Lower leg skin (tissue), 4 donors: ENCODE data around the gene KCNC2. TPM values are rescaled to one million over a fixed set of nuclear protein-coding genes. Genes with fewer than 3 reads are reported as not detected.

Experiments
- DNase-seq, 2 donors: peaks; one replicate each; pipeline ENCODE4 v3.0.0-alpha.2; 2019; ENCODE audit warnings: low spot score in 2 of 2
- H3K4me3 ChIP-seq: fragments of 200-600 bp; sonication (generic); 2 replicates; pipeline ENCODE4 v1.5.1; 2017; ENCODE audit warnings: mild to moderate bottlenecking, low read depth; ENCODE audit not compliant: poor library complexity, severe bottlenecking
- POLR2A ChIP-seq, 2 donors: fragments of 450-650 bp; IDR thresholded peaks; one replicate each; pipeline ENCODE4 v1.6.1; 2016 to 2017; ENCODE audit warnings: antibody characterized with exemption in 2 of 2, mild to moderate bottlenecking in 1 of 2, moderate library complexity in 1 of 2
- WGBS, 2 donors: methylation state at CpG; one replicate each; pipeline ENCODE4 v1.1.5; 2018; 5-methylcytosine and 5-hydroxymethylcytosine counted together
- intact Hi-C: fragments of 100-400 bp; cut with DNase I; formaldehyde crosslinking; loops from one replicate; pipeline ENCODE4 v1.15.0; 2023; ENCODE audit warnings: low total_unique reads
- total RNA-seq, 4 donors: library from RNA; depleted of rRNA; stranded (reverse); fragments of >200 nt; gene quantifications; one replicate each; pipeline ENCODE4 v1.1.0, GENCODE V29; 2016
- TF ChIP-seq, protein P1 (sequence below), 3 donors: fragments of 450-650 bp; IDR thresholded peaks; one replicate each; pipeline ENCODE4 v1.5.1; 2016; ENCODE audit warnings: antibody characterized with exemption in 3 of 3, mild to moderate bottlenecking in 3 of 3, moderate library complexity in 2 of 3

The KCNC2 gene
- total RNA-seq, 4 donors from 2014 or later, result 0.10 TPM; not detected in 3

DNA sequence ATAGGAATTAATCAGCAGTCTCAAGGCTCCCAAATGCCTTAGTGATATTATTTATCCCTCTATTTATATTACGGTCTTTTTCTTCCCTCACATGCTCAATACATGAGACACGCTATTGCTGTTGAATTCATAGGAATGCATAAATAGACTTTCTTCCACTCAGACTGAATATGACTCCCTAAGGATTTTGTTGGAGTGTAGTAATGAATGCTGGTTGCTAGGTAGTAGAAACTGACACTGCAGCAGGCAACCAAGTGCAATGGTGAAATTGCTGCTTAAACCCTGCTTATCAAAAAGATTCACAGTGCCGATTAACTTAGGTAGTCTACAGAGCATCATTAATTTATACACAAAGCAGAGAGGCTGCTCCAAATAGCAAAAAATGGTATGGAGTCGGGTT is 168.2 kb downstream of the KCNC2 start:
- no peak overlapping the region for H3K4me3 ChIP-seq
- 76 to 89% methylated on average over 4 of the region's 4 CpGs for WGBS, 2 donors

DNA sequence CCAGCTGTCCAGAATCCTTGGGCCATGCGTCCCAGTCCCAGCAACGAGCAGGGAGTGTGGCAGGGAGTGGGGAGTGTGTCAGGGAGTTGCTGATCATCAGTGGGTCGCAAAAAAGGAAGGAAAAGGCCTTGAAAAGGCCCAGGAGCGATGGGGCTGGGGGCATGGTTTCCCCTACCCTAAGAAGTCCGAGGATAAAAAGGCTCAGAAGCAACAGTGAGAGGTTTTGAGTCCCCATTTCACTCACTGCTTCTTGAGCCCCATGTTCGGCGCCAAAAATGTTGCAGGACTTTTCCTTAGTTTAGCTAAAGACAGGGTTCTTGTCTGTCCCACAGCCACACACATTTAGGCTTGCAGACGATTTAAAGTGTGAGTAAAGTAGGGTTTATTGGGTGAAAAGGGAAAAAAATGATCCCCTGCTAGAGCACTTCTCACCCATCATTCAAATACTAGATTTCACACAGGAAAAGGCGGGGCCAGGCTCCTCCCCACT is 189.5 kb downstream of the KCNC2 start:
- WGBS, 2 donors, result 74 to 75% methylated on average over 9 of the region's 9 CpGs

More for the DNA sequence above, 168.2 kb downstream of the KCNC2 start:
- TF ChIP-seq, protein P1, sequence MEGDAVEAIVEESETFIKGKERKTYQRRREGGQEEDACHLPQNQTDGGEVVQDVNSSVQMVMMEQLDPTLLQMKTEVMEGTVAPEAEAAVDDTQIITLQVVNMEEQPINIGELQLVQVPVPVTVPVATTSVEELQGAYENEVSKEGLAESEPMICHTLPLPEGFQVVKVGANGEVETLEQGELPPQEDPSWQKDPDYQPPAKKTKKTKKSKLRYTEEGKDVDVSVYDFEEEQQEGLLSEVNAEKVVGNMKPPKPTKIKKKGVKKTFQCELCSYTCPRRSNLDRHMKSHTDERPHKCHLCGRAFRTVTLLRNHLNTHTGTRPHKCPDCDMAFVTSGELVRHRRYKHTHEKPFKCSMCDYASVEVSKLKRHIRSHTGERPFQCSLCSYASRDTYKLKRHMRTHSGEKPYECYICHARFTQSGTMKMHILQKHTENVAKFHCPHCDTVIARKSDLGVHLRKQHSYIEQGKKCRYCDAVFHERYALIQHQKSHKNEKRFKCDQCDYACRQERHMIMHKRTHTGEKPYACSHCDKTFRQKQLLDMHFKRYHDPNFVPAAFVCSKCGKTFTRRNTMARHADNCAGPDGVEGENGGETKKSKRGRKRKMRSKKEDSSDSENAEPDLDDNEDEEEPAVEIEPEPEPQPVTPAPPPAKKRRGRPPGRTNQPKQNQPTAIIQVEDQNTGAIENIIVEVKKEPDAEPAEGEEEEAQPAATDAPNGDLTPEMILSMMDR (IDR thresholded peaks at IDR 0.05), result no peak
- TF ChIP-seq POLR2A (IDR thresholded peaks at IDR 0.05), result no peak
- DNase-seq, result no peak
- intact Hi-C loops, result no loop called here

DNA sequence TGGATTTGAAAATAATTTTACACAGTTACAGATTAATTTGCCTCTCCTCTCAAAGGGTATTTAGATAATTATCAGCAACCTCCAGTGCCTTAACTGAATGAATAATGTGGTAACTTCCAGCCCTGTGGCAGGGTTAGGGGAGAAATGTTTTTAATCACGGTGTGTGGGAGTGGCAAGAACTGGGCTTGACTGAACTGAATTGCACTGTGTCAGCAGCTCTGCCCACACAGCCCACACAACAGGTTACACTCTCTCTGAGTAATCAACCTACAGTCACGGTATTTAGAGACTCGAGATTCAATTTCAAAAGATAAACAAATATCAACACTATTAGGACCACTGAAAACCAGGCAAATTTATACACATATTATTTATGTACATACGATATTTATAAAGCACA is 198.5 kb downstream of the KCNC2 start:
- no peak for DNase-seq
- TF ChIP-seq, protein P1 (IDR thresholded peaks at IDR 0.05), result no peak
- TF ChIP-seq POLR2A (IDR thresholded peaks at IDR 0.05), result no peak
- 50 to 58% methylated on average over 4 of the region's 4 CpGs for WGBS, 2 donors
- intact Hi-C loops, result no loop called here
- H3K4me3 ChIP-seq, result no peak overlapping the region

More for the DNA sequence above, 189.5 kb downstream of the KCNC2 start:
- TF ChIP-seq, protein P1 (IDR thresholded peaks at IDR 0.05), result no peak
- TF ChIP-seq POLR2A (IDR thresholded peaks at IDR 0.05), result no peak
- H3K4me3 ChIP-seq, result no peak overlapping the region
- intact Hi-C loops, result no loop called here
- no peak for DNase-seq

DNA sequence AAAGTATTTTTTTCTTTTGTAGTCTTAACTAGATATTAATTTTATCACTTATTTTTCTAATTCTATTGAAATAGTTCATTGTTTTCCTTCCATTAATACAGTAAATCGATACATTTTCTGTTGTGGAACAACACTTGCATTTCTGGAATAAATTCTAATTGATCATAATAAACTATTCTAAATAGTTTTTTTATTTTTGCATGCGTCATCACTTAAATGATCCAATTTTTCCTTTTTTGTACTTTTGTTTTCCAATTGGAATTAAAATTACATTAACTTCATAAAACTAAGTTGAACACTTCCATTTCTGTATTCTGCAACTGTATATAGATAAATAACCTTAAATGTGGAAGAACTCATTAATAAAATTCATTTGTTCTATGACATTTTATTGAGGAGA is 202.5 kb downstream of the KCNC2 start:
- 77 to 79% methylated on average over 2 of the region's 2 CpGs for WGBS, 2 donors
- intact Hi-C loops, result no loop called here
- no peak overlapping the region for H3K4me3 ChIP-seq
- TF ChIP-seq, protein P1 (IDR thresholded peaks at IDR 0.05), result no peak
- TF ChIP-seq POLR2A (IDR thresholded peaks at IDR 0.05), result no peak
- DNase-seq, result no peak

DNA sequence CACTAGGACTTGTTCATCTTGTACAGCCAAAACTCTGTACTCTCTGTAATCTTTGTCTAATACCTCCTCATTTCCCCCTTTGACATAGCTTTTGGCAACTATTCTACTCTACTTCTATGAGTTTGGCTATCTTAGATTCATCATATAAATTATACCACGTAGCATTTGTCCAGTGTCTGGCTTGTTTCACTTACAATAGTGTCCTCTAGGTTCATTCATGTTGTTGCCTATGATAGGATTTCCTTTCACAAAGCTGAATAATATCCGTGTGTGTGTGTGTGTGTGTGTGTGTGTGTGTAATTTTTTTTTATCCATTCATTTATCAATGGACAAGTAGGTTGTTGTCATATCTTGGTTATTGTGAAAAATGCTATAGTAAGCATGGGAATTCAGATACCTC is 209.5 kb downstream of the KCNC2 start:
- WGBS, 2 donors, result 27 to 49% methylated on average over 2 of the region's 2 CpGs
- intact Hi-C loops, result no loop called here
- DNase-seq, result no peak
- TF ChIP-seq, protein P1 (IDR thresholded peaks at IDR 0.05), result no peak
- TF ChIP-seq POLR2A (IDR thresholded peaks at IDR 0.05), result no peak
- no peak overlapping the region for H3K4me3 ChIP-seq

DNA sequence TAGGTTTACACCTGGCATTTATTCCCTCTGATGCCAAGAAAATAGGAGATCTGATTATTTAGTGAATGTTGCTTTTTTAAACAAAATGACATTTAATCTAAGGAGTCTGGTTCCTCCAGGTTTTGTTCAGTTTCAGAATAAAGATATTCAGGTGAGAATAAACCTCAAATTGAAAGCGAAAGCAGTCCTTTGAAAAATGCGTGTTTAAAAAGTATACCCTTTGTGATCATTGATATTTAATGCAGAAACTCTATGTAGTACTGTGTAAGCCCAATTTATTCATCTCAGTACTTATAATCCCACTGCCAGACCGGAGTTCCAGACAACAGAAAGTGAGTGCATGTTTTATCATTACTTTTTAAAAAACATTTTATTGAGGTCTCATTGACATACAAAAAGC is 210.2 kb downstream of the KCNC2 start:
- intact Hi-C loops, result no loop called here
- TF ChIP-seq, protein P1 (IDR thresholded peaks at IDR 0.05), result no peak
- TF ChIP-seq POLR2A (IDR thresholded peaks at IDR 0.05), result no peak
- WGBS, 2 donors, result 63 to 68% methylated on average over 3 of the region's 3 CpGs

More for the DNA sequence above, 210.2 kb downstream of the KCNC2 start:
- DNase-seq, result no peak
- H3K4me3 ChIP-seq, result no peak overlapping the region
